Uterus (tissue), 4 donors: ENCODE results near the gene ATP2A2. TPM values are rescaled to one million over a fixed set of nuclear protein-coding genes. Genes with fewer than 3 reads are reported as not detected.
A peak's percentile ranks its signal among the peaks of the same experiment; 100 is the strongest.

Experiments
- DNase-seq, 2 donors: peaks; one replicate each; pipeline ENCODE4 v3.0.0-alpha.2; 2019 to 2020
- H3K27ac ChIP-seq, 2 donors: fragments of 200-600 bp; sonication (generic); 1 replicate in 1 of 2; 2 replicates in 1 of 2; pipeline ENCODE4 v1.5.1; 2016 to 2018
- H3K27me3 ChIP-seq, 2 donors: fragments of 200-600 bp; sonication (generic); one replicate each; pipeline ENCODE4 v1.5.1; 2018 to 2019; ENCODE audit warnings: control low read depth in 1 of 2
- H3K36me3 ChIP-seq, 2 donors: fragments of 200-600 bp; sonication (generic); one replicate each; pipeline ENCODE4 v1.5.1; 2019; ENCODE audit warnings: control low read depth in 1 of 2
- H3K4me1 ChIP-seq, 2 donors: fragments of 200-600 bp; sonication (generic); one replicate each; pipeline ENCODE4 v1.5.1; 2018 to 2019; ENCODE audit warnings: control low read depth in 1 of 2
- H3K4me3 ChIP-seq, 2 donors: fragments of 200-600 bp; sonication (generic); 1 replicate in 1 of 2; 2 replicates in 1 of 2; pipeline ENCODE4 v1.5.1; 2018 to 2019; ENCODE audit warnings: mild to moderate bottlenecking in 1 of 2
- H3K9me3 ChIP-seq, 2 donors: fragments of 200-600 bp; sonication (generic); one replicate each; pipeline ENCODE4 v1.5.1; 2019; ENCODE audit warnings: control low read depth in 1 of 2
- CTCF ChIP-seq, 4 experiments: fragments of 200-600 bp in 2 of 4; fragments of 450-650 bp in 2 of 4; sonication (generic) in 2 of 4; IDR thresholded peaks; one replicate each; pipeline ENCODE4 v1.5.1; 2016 to 2019; ENCODE audit warnings: antibody characterized with exemption in 4 of 4, mild to moderate bottlenecking in 2 of 4, moderate library complexity in 1 of 4
- POLR2A ChIP-seq, 2 donors: fragments of 450-650 bp; IDR thresholded peaks; one replicate each; pipeline ENCODE4 v1.6.1; 2016; ENCODE audit warnings: antibody characterized with exemption in 2 of 2, mild to moderate bottlenecking in 1 of 2, moderate library complexity in 1 of 2
- intact Hi-C: fragments of 100-400 bp; cut with DNase I; formaldehyde crosslinking; loops from one replicate; pipeline ENCODE4 v1.15.1; 2023; ENCODE audit warnings: low total_unique reads
- total RNA-seq, 4 donors: library from RNA; depleted of rRNA in 3 of 4; stranded (reverse); fragments of >200 nt in 3 of 4; gene quantifications; one replicate each; pipeline versions ENCODE4 v1.1.0 to v1.2.4, GENCODE V29; 2014 to 2023
- donor health status: DM: yes; HTN: yes; CAD: no.

Gene ATP2A2
- total RNA-seq, 4 donors from 2014 or later = 61.5 to 173 (median 97.9) TPM

GRCh38 chr12:110284597-110284996 is 3.5 kb downstream of the ATP2A2 start:
- no peaks in the 10 kb centered on the region for H3K9me3 ChIP-seq
- no peaks in the 10 kb centered on the region for H3K27me3 ChIP-seq
- no peak for DNase-seq
- H3K36me3 ChIP-seq = no peaks in the 10 kb centered on the region
- peaks cover 0 to 3% of the 10 kb centered on the region in 2 donors for H3K4me1 ChIP-seq
- TF ChIP-seq POLR2A (IDR thresholded peaks at IDR 0.05) (no peak), CTCF (IDR thresholded peaks at IDR 0.05) (no peak)
- no peak overlapping the region for H3K27ac ChIP-seq
- intact Hi-C loops = no loop called here
- peak overlapping the region in 1 of 2 donors; percentile 16 for H3K4me3 ChIP-seq

GRCh38 chr12:110286623-110287022 is 5.6 kb downstream of the ATP2A2 start:
- peak overlapping the region in 1 of 2 donors; percentile 20 for H3K27ac ChIP-seq
- no peaks in the 10 kb centered on the region for H3K27me3 ChIP-seq
- H3K4me3 ChIP-seq = no peak overlapping the region
- no peaks in the 10 kb centered on the region for H3K36me3 ChIP-seq
- no peak for DNase-seq
- TF ChIP-seq POLR2A (IDR thresholded peaks at IDR 0.05) (no peak), CTCF (IDR thresholded peaks at IDR 0.05) (no peak)
- no peaks in the 10 kb centered on the region for H3K9me3 ChIP-seq
- intact Hi-C loops = no loop called here
- H3K4me1 ChIP-seq = no peaks in the 10 kb centered on the region

DNA sequence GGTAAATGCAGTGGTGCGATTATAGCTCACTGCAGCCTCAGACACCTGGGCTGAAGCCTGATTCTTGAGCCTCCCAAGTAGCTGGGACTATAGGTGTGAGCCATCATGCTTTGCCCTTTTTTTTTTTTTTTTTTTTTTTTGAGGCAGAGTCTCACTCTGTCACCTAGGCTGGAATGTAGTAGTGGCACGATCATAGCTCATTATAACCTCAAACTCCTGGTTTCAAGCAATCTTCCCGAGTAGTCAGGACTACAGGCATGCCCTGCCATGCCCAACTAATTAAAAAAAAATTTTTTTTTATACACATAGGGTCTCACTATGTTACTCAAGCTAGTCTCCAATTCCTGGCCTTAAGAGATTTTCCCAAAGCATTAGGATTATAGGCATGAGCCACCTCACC is 6.9 kb downstream of the ATP2A2 start:
- Histone ChIP-seq H3K36me3 (no peaks in the 10 kb centered on the region), H3K9me3 (no peaks in the 10 kb centered on the region), H3K27me3 (no peaks in the 10 kb centered on the region), H3K4me1 (no peaks in the 10 kb centered on the region), H3K4me3 (no peak overlapping the region), H3K27ac (no peak overlapping the region)
- intact Hi-C loops = no loop called here
- no peak for DNase-seq
- TF ChIP-seq POLR2A (IDR thresholded peaks at IDR 0.05) (no peak), CTCF (IDR thresholded peaks at IDR 0.05) (no peak)

- no peaks in the 10 kb centered on the region for H3K36me3 ChIP-seq
- H3K27me3 ChIP-seq = no peaks in the 10 kb centered on the region
- H3K4me3 ChIP-seq = no peak overlapping the region
- no peaks in the 10 kb centered on the region for H3K4me1 ChIP-seq
- DNase-seq = no peak
- no peaks in the 10 kb centered on the region for H3K9me3 ChIP-seq
- H3K27ac ChIP-seq = peak overlapping the region; percentile 12 to 53
- TF ChIP-seq CTCF (IDR thresholded peaks at IDR 0.05) = no peak
- TF ChIP-seq POLR2A (IDR thresholded peaks at IDR 0.05) = no peak
- intact Hi-C loops = no loop called here
Measured at GRCh38 chr12:110289044-110289710, 8.1 kb downstream of the ATP2A2 start.

DNA sequence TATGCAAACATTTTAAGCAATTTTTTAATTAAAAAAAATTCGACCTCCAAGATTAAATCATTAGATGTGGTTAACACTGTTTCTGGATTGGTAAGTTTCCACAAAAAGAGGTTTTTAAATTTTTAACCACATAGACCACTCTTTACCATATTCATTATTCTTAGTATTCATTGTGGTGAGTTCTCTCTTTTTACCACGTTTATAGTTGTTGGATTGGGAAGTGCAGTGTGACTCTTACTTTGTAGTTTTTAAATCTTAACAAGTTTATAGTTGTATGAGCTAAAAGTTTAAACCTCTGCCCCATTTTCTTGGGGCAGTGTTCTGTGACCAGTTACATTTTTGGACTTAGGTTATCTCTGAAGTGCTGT is 8.6 kb downstream of the ATP2A2 start:
- TF ChIP-seq CTCF (IDR thresholded peaks at IDR 0.05) (no peak), POLR2A (IDR thresholded peaks at IDR 0.05) (no peak)
- no peaks in the 10 kb centered on the region for H3K4me1 ChIP-seq
- no peaks in the 10 kb centered on the region for H3K9me3 ChIP-seq
- intact Hi-C loops = no loop called here
- no peaks in the 10 kb centered on the region for H3K27me3 ChIP-seq
- H3K36me3 ChIP-seq = no peaks in the 10 kb centered on the region
- no peak for DNase-seq
- no peak overlapping the region for H3K4me3 ChIP-seq
- no peak overlapping the region for H3K27ac ChIP-seq
